Kidney epithelial cell (primary cell): ENCODE data around the gene YY1. TPM values are rescaled to one million over a fixed set of nuclear protein-coding genes. Genes with fewer than 3 reads are reported as not detected.
A peak's percentile ranks its signal among the peaks of the same experiment; 100 is the strongest.

ENCODE experiments used
- DNase-seq: peaks from one replicate; pipeline ENCODE4 v3.0.0-alpha.2; 2010; ENCODE audit warnings: low read depth
- H3K27me3 ChIP-seq: 2 replicates; pipeline ENCODE4 v1.6.0; 2011; ENCODE audit warnings: low read length; ENCODE audit not compliant: control insufficient read depth, insufficient read depth
- H3K36me3 ChIP-seq: 2 replicates; pipeline ENCODE4 v1.5.1; 2011; ENCODE audit warnings: low read length; ENCODE audit not compliant: control insufficient read depth, insufficient read depth
- H3K4me3 ChIP-seq: 2 replicates; pipeline ENCODE4 v1.5.1; 2011; ENCODE audit warnings: low read depth, mild to moderate bottlenecking, control low read depth, low read length
- total RNA-seq: library from RNA; depleted of rRNA; stranded (reverse); fragments of >200 nt; gene quantifications from 2 replicates; pipeline ENCODE4 v1.2.3, GENCODE V29; 2015
- TF ChIP-seq, protein P1 (sequence below): IDR thresholded peaks from 2 replicates; pipeline ENCODE4 v1.5.1; 2011; ENCODE audit warnings: mild to moderate bottlenecking, moderate library complexity, low read length, control low read depth, inconsistent platforms; ENCODE audit not compliant: insufficient read depth, poor library complexity, severe bottlenecking

Gene YY1
- total RNA-seq, 1 donor from 2014 or later = 40.9 TPM

DNA sequence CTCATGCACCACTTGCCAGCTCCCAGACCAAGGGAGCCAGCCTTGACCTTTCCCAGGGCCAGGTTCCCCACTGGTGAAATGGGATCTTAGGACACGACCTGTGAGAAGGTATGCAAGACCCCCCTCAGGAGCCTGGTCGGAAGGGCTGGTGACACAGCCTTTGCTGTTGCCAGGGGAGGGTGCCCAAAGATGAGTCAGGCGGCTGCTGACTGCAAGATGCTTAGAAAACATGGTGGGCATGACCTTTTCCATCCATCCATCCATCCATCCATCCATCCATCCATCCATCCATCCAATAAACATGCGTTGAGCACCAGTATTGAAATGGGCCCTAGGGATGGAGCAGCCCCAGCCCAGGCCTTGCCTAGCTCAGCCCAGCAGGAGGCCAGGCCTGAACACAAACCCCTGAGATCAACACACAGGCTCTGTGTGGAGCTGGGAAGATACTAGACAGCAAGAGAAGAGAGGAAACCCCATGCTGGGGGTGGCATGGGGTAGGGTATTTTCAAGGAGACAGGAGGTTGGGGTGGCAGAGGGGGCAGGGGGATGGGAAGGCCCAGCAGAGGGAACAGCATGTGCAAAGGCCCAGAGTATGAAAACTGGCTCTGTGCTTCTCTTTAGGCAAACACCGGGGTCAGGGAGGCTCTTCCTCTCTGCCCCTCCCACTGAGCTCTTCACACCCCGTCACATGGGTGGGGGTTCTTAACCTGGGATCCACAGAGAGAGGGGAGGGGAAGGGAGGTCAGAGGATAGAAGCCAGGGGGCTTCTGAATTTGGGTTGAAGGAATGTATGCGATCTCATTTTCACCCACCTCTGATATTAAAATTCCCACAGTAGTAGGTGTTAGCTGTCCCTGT lies 26.2 kb upstream of the YY1 start:
- TF ChIP-seq, protein P1, sequence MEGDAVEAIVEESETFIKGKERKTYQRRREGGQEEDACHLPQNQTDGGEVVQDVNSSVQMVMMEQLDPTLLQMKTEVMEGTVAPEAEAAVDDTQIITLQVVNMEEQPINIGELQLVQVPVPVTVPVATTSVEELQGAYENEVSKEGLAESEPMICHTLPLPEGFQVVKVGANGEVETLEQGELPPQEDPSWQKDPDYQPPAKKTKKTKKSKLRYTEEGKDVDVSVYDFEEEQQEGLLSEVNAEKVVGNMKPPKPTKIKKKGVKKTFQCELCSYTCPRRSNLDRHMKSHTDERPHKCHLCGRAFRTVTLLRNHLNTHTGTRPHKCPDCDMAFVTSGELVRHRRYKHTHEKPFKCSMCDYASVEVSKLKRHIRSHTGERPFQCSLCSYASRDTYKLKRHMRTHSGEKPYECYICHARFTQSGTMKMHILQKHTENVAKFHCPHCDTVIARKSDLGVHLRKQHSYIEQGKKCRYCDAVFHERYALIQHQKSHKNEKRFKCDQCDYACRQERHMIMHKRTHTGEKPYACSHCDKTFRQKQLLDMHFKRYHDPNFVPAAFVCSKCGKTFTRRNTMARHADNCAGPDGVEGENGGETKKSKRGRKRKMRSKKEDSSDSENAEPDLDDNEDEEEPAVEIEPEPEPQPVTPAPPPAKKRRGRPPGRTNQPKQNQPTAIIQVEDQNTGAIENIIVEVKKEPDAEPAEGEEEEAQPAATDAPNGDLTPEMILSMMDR = no peak
- Histone ChIP-seq H3K4me3 (no peak overlapping the region), H3K36me3 (no peaks in the 10 kb centered on the region), H3K27me3 (no peaks in the 10 kb centered on the region)
- no peak for DNase-seq

DNA sequence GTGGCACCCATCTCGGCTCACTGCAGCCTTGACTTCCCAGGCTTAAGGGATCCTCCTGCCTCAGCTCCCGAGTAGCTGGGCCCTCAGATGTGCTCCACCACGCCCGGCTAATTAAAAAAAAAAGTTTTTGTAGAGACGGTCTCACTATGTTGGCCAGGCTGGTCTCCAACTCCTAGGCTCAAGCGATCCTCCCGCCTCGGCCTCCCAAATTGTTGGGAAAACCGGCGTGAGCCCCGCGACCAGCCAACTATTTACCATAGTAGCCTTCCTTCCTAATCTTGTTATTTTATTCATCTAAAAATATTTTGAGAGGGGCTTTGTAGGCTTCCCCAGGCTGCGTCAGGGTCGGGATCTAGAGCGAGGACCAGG lies 25.4 kb upstream of the YY1 start:
- DNase-seq = no peak
- TF ChIP-seq, protein P1 = no peak
- Histone ChIP-seq H3K4me3 (peak overlapping the region; percentile 59), H3K36me3 (no peaks in the 10 kb centered on the region), H3K27me3 (no peaks in the 10 kb centered on the region)

DNA sequence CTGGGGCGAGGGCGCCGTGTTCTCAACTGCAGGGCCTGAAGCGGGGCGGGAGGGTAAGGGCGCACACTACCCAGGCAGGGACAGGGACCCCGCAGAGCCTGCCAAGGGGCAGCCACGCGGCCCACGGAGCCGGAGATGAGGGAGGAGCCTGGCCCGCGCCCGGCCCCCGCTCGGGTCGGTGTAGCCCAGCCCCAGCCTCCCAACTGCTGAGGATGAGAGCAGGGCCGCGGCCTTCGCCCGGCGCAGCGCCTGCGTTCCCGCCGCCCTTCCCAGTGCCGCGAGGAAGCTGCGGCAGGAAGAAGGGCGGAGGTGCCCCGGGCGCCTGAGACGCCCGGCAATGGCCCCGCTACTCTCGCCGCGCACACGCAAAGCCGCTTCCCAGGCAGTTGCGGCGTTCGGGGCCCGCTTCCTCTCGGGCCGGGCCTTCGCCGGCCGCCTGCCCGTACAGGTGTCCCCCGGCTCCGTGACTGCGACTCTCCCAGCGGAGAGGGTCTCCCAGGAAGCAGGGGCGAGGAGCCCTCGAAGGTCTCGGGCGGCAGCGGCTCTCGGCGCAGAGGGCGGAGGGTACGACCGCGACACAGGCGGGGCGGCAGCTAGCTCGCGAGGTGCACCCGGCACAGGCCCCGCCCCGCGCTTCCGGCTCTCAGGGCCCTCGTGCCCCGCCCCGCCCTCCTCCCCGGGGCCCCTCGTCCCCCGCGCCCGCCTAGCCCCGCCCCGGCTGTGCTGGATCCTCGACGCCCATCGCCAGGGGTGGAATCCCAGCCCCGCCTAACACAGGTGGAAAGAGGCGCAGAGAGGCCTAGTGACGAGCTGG lies 24.8 kb upstream of the YY1 start:
- H3K4me3 ChIP-seq = peak overlapping the region; percentile 59
- no peaks in the 10 kb centered on the region for H3K27me3 ChIP-seq
- TF ChIP-seq, protein P1 = no peak
- peak; percentile 39 for DNase-seq
- no peaks in the 10 kb centered on the region for H3K36me3 ChIP-seq

DNA sequence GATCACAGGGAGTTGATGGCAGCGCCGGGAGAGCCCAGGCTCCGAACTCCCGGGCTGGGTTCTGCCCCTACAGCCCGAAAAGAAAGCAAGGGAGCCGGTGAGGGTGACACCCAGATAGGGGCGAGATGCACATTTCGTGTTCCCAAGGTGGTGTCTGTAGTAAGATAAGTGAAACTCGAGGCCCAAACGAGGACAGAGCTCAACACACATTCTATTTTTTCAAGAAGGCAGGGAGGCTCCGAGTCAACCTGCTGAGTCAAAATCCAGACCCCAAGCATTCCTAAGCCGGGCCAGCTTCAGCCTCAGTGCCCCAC lies 24.2 kb upstream of the YY1 start:
- no peak for DNase-seq
- TF ChIP-seq, protein P1 = no peak
- Histone ChIP-seq H3K27me3 (no peaks in the 10 kb centered on the region), H3K4me3 (no peak overlapping the region), H3K36me3 (no peaks in the 10 kb centered on the region)

DNA sequence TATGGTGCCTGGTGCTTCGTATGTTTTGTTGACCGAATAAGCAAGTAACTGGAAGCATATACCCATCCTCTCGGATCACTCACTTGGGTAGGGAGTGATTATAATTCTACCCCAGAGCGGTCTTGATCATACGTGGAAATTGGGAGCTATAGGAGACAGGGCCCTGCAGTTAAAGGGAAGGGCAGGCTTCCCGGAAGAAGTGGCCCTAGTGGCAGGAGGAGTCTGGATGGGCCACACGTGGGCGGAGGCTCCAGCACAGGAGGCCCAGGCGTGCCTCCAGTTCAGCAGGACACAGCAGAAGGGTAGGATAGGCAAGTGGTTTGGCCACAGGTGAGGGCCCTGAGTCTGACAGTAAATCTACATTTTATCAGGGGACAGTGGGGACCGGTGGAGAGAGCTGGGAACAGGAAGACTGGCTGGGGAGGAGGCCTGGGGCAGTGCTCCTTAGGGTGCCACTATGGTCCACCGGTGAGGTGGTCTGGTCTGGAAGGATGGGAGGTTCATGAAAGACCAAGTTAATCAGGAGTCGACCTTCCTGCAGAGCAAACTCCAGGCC lies 23.5 kb upstream of the YY1 start:
- Histone ChIP-seq H3K36me3 (no peaks in the 10 kb centered on the region), H3K27me3 (no peaks in the 10 kb centered on the region), H3K4me3 (no peak overlapping the region)
- TF ChIP-seq, protein P1 = no peak
- DNase-seq = no peak
